CD4-positive, alpha-beta T cell treated with Interleukin-15 for 1 hour (primary cell): ENCODE results near the gene CA9.
"Not testable (repeated sequence)": the region's sequence is repeated elsewhere in the genome, so short reads cannot be mapped to it uniquely, and the experiment has no call there.

Source experiments
- DNase-seq: peaks from one replicate; pipeline ENCODE4 v3.0.0-alpha.2; 2020

The CA9 gene

GRCh38 chr9:35673132-35674024 lies at the start of gene CA9:
Gene CA9, plus strand, starts transcription at chr9:35673928. Its CDS starts 32 bp downstream, at chr9:35673960.
- no peak for DNase-seq

DNA sequence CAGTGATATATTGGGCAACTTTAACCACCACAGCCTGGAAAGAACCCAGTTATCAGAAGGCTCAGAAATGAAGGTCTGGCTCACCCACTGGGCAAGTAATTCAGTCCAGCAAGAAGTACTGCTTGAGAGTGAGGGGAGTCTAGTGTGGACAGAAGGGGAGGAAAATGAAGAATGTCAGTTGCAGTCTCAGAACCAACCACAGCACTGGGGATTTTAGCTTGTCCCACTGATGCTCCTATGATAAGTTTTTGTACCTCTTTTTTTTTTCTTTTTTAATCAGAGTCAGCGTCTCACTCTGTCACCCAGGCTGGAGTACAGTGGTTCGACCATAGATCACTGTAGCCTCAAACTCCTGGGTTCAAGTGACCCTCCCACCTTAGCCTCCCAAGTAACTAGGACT lies 46.2 kb upstream of the CA9 start:
- DNase-seq = no peak

DNA sequence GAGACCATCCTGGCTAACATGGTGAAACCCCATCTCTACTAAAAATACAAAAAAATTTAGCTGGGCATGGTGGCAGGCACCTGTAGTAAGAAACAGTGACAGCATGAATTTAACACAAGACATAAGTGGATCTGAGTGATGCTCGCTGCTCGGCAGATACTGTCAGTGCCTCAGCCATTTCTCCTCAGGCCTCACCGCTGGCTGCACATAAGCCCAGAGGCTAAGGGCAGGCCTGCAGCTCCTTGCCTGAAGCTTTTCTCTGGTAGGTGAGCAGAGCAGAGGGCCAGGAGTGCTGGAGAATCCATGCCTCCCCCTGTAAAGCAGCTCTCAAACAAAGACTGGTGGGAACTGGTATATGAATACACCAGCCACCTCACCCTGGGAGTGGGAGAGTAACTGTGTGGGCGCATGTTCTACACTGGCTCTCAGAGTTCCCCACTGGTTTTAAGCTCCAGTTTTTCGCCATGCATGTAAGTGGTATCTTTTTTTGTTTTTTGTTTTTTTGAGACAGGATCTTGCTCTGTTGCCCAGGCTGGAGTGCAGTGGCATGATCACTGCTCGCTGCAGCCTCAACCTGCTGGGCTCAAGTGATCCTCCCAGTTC lies 45.2 kb upstream of the CA9 start:
- no peak for DNase-seq

- no peak for DNase-seq
These were observed 44.1 kb upstream of the CA9 start for GRCh38 chr9:35629597-35629996.

DNA sequence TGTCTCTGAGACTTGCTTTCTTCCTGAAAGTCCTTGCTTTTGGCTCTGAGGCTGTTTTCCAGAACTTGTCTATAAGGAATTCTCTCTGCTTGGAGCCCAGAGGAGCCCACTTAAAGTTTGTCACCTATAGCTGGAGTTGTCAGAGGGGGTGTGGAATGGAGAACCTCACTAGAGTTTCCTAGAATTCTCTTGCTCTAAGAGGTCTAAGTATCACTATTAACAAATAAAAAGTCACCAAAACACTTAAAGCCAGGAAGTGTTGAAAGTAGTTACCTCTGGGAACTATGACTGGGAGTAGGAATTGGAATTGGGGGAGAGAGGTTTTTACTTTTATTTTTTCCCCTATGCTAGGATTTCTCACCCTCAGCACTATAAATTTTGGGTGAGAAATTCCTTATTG lies 38.0 kb upstream of the CA9 start:
- DNase-seq = no peak

DNA sequence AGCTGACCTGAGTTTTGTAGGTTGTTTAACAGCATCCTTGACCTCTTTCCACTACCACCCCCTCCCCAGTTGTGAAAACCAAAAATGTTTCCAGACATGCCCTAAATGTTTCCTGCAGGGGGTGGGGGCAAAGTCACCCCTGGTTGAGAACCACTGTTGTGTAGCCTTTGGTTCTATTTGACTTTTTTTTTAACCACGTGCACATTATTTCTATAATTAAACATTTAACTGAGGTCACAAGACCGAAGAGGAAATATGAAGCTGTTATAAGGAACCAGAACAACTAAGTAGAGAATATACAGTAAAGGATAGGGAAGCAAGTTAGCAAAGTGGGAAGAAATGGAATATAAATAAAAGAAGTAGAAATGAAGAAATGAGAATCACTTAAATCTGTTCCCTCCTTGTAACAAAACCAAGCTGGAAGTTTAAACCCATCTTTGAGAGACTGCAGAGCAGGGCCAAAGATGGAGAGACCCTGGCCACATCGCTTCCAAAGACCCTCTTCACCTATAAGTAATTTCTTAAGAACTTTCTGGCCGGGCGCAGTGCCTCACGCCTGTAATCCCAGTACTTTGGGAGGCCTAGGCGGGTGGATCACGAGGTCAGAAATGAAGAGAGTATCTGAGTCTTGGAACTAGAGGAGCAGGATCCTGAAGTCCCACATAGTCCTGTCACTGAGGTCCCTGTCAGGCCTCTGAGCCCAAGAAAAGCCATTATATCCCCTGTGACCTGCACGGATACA lies 37.4 kb upstream of the CA9 start:
- no peak for DNase-seq

- DNase-seq = not testable (repeated sequence)
These were observed 36.9 kb upstream of the CA9 start for GRCh38 chr9:35636877-35637246.

DNA sequence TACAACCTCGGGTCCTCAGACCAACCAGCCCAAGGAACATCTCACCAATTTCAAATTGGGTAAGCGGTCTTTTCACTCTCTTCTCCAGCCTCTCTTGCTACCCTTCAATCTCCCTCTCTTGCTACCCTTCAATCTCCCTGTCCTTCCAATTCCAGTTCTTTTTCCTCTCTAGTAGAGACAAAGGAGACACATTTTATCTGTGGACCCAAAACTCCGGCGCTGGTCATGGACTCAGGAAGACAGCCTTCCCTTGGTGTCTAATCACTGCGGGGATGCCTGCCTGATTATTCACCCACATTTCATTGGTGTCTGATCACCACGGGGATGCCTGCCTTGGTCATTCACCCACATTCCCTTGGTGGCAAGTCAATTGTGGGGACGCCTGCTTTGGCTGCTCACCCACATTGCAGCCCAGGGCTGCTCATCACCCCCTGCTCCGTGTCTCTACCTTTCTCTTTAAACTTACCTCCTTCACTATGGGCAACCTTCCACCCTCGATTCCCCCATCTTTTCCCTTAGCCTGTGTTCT lies 36.2 kb upstream of the CA9 start:
- not testable (repeated sequence) for DNase-seq

- DNase-seq = peak; percentile 52
These were observed 35.0 kb upstream of the CA9 start for GRCh38 chr9:35638751-35639150.

- DNase-seq = not testable (repeated sequence)
These were observed 34.5 kb upstream of the CA9 start for GRCh38 chr9:35639225-35639624.

- no peak for DNase-seq
These were observed 34.1 kb upstream of the CA9 start for GRCh38 chr9:35639631-35640030.

GRCh38 chr9:35640431-35640830 lies 33.3 kb upstream of the CA9 start:
- DNase-seq = not testable (repeated sequence)

DNA sequence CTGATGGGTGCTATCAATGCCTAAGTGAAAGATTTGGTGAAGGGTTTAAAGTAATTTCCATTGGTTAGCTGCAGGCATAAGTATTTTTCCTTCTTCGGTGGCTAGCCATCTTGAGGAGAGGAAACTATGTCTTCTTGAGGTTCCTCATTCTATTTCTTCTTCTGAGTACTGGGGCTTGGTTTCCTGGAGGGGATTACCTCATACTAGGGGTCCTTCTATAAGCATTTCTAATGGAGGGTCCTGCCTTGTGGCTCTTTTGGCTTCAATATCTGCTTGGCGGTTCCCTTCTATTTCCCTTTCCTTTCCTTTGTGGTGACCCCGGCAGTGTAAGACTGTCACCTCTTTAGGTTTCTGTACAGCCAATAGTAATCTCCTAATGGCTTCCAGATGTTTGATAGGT lies 32.2 kb upstream of the CA9 start:
- not testable (repeated sequence) for DNase-seq

DNA sequence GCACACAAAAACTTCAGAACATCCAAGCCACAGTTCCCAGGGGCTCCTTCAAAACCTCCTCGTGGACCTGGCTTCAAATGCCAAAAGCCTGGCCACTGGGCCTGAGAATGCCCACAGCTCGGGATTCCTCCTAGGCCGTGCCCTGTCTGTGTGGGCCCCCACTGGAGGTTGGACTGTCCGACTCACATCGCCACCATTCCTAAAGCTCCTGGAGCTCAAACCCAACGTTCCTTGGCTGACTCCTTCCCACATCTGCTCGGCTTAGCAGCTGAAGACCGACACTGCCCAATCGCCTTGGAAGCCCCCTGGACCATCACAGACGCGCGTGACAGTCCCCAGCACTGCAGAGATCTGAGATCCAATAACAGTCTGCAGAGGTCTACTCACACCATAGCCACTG lies 30.7 kb upstream of the CA9 start:
- no peak for DNase-seq

DNA sequence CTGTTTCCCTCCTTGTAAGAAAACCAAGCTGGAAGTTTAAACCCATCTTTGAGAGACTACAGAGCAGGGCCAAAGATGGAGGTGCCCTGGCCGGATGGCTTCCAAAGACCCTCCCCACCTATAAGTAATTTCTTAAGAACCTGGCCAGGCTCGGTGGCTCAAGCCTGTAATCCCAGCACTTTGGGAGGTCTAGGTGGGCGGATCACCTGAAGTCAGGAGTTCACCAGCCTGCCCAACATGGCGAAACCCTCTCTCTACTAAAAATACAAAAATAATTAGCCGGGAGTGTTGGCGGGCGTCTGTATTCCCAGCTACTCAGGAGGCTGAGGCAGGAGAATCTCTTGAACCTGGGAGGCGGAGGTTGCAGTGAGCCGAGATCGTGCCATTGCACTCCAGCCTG lies 28.0 kb upstream of the CA9 start:
- DNase-seq = not testable (repeated sequence)

- no peak for DNase-seq
These were observed 27.6 kb upstream of the CA9 start for GRCh38 chr9:35646153-35646532.

DNA sequence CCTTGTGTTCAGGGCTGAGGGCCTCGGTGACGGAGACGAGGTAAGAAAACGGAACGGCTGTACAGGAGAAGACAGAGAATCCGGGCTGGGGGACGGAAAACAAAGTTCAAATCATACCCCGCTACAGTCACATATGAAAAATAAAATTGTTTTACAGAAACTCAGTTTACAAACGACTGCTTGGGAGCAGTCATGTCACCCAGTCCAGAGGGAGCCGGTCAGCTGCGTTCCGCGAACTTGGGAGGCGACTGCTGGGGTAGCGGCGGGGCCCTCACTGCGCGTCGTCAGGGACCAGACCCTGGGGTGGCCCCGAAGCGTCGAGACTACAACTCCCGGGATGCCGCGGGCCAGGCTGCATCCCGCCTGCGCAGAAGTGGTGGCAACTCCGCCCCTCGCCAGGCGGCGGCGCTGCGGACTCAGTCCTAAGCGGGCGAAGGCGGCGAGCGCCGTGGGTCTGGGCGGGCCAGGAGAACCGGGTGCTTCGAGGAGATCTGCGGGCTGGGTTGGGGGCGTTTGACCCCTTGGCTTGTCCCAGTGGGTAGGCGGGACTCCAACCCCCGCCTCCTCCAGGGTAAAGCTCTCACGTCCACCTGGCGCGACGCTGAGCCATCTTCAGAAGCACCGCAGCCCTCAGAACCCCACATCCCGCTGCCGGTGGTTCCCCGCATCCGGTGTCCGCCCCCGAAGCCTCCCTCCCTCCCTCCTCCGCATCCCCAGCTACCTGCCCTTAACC lies 27.0 kb upstream of the CA9 start:
- DNase-seq = peak; percentile 91

- DNase-seq = peak; percentile 21
These were observed 24.0 kb upstream of the CA9 start for GRCh38 chr9:35649431-35650340.

DNA sequence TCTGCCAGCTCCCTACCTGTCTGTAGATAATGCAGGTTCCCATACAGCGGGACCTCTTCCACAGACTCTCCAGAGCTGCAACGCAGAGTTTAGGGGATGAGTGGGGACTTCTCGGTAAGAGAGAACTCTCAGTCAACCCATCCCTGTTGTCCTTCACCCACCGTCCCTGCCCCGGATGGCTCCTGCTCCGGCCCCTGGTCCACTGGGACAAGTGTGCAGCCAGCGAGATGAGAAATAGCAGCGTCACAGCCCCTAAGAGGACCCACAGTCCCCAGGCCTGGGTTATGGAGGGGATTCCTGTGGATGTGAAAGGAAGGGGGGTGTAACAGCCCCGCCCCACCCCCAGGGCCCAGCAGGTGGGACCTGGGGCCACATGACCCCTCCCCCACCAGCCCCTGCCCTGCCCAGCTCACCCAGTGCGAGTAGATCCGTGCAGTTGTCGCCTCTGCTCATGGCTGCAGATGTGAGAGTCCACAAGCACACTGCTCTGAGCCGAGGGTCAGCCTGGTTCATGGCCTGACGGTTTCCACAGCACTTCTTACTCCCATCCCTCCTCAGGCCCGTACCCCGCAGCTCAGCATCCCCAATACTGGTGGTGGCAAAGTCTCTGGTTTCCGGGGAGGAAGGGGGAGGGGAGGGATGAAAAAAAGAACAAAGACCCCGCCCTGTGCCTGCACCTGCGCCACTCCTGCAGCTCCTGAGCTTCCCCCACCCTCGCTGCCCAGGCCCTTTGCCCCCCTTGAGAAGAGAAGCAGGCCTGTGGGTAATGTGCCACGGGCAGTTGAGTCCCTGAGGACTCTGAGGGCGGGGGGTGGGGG lies 23.2 kb upstream of the CA9 start, which contains the start of gene SIT1:
TSS of gene SIT1 (minus strand) at position 591 of the 818 bp plus-strand sequence. CDS start at position 513, 78 bp downstream.
- DNase-seq = peak; percentile 28
